Panc1 (cell line): ENCODE data around the gene MAP7.

Experiments used
- CTCF ChIP-seq: fragments of 450-650 bp; IDR thresholded peaks from 2 replicates; pipeline ENCODE4 v1.5.1; 2017; ENCODE audit warnings: mild to moderate bottlenecking
- POLR2AphosphoS5 ChIP-seq: IDR thresholded peaks from 2 replicates; pipeline ENCODE4 v1.6.1; 2012; ENCODE audit warnings: mild to moderate bottlenecking, low read depth, low read length, moderate library complexity
- REST ChIP-seq, 2 experiments: IDR thresholded peaks; 2 replicates each; pipeline ENCODE4 v1.6.1; 2011 to 2012; ENCODE audit warnings: low read depth in 2 of 2, control low read depth in 1 of 2, low read length in 1 of 2, mild to moderate bottlenecking in 1 of 2, moderate library complexity in 1 of 2; ENCODE audit not compliant: insufficient read depth in 1 of 2
- TCF7L2 ChIP-seq: IDR thresholded peaks from 2 replicates; pipeline ENCODE4 v1.6.1; 2011; ENCODE audit warnings: mild to moderate bottlenecking, low read depth, low read length, inconsistent platforms

GRCh38 chr6:136486357-136486756, 63.9 kb downstream of the MAP7 start:
- no peak for TF ChIP-seq CTCF
- no peak for TF ChIP-seq TCF7L2
- TF ChIP-seq REST (IDR thresholded peaks at IDR 0.05; ENCODE audit: insufficient read depth in 1 of 2, low read depth in 2 of 2, low read length in 1 of 2), result no peak
- TF ChIP-seq POLR2AphosphoS5, result no peak
